ENCODE data around the gene PTGR3.
"Not testable (repeated sequence)": the region's sequence is repeated elsewhere in the genome, so short reads cannot be mapped to it uniquely, and the experiment has no call there.

The PTGR3 gene

GRCh38 chr18:75201282-75202270 lies 7.4 kb downstream of the PTGR3 start:
- DNase-seq: no peak

DNA sequence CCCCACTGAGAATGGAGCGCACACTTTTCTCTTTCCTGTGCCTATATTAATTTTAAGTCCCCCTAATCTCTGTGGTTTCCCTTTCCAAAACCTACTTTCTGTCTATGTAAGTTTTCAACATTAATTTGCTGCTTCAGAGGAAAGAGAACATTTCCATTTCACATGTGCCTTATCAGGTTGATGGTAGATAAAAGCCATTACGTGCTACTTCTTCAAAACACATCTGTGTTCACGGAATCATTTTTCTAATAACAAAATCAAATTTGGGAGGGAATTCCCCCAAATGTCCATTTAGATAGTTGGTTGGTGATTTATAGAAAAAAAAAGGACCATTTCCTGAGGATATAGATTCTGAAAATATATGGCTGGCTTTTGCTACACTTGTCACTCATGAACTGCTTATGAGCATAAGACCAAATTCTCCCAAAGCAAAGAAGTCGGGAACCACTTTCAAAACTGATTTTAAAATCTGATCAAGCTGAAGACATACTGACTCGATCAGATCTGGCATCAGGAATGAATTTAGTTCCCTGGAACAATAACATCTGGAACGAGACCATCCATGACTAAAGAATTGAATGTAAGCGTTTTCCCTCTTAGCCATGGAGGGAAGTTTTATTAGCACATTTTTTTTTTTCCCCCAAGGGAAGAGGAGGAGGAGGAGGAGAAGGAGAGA lies 8.2 kb downstream of the PTGR3 start:
- DNase-seq: no peak

- no peak for DNase-seq
Observed at GRCh38 chr18:75200071-75200470, 8.9 kb downstream of the PTGR3 start.

- DNase-seq: no peak
Observed at GRCh38 chr18:75199327-75199726, 9.6 kb downstream of the PTGR3 start.

DNA sequence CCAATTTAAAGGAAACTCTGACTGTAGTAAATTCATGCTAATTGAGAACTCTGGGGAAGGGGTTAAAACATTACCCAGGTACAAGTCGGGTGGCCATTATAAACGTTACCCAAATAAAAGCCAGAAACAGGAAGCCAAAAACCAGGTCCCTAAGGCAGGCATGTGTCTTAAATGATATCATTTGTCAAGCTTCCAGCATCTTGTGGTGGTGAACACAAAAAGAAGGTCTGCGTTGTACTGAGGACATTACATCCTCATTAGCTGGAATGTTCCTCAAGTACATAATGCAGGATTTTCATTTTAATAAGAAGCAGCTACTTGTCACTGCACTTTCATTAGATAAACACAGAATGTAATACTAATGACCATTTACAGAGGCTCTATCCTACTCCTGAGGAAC lies 10.9 kb downstream of the PTGR3 start:
- DNase-seq: no peak

GRCh38 chr18:75192899-75193298 lies 16.0 kb downstream of the PTGR3 start:
- DNase-seq: no peak

GRCh38 chr18:75189696-75190095 lies 19.2 kb downstream of the PTGR3 start:
- DNase-seq: no peak

DNA sequence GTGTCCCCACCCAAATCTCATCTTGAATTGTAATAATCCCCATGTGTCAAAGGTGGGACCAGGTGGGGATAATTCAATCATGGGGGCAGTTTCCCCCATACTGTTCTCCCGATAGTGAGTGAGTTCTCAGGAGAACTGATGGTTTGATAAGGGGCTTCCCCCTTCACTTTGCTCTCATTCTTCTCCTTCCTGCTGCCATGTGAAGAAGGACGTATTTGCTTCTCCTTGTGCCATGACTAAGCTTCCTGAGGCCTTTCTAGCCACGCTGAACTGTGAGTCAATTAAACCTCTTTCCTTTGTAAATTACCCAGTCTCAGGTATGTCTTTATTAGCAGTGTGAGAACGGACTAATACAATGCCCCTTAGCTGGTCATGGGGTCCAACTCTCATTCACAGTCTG lies 21.2 kb downstream of the PTGR3 start:
- not testable (repeated sequence) for DNase-seq

DNA sequence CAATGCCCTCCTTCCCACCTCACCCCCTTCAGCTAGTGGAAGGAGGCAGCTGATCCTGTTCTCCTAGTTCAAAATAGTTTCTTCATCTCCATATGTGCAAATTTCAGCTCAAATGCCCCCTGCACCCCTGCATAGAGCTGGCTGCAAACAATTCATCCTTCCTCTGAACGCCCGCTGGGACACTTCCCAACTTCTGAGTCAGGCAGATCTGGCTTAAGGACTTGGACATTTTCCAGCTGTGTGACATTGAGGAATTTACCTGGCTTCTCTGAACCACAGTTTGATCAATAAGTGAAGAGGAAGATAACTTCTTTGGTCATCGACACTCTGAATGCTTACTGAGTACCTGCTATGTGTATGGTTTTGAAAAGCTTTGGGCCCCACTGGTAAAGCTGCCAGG lies 23.5 kb downstream of the PTGR3 start:
- DNase-seq: no peak

- no peak for DNase-seq
Observed at GRCh38 chr18:75183973-75184493, 24.9 kb downstream of the PTGR3 start.

DNA sequence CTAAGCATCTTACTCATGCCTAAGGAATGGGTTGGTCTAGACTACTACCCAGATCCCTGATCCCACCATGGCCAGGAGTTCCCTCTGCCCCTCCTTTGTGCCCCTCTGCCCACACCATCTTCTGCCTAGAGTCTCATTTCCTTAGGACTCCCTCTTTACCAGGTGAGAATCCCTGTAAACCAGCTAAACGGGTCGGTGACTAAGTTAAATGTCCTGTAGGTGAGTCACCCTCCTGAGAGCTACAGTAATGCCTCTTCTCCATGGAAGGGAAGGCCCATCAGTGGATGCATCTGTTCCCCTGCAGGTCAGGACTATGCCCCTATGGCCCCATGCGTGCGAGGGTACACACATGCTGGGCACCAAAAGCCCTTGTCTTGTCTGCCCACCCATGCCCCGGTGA lies 25.4 kb downstream of the PTGR3 start:
- no peak for DNase-seq

DNA sequence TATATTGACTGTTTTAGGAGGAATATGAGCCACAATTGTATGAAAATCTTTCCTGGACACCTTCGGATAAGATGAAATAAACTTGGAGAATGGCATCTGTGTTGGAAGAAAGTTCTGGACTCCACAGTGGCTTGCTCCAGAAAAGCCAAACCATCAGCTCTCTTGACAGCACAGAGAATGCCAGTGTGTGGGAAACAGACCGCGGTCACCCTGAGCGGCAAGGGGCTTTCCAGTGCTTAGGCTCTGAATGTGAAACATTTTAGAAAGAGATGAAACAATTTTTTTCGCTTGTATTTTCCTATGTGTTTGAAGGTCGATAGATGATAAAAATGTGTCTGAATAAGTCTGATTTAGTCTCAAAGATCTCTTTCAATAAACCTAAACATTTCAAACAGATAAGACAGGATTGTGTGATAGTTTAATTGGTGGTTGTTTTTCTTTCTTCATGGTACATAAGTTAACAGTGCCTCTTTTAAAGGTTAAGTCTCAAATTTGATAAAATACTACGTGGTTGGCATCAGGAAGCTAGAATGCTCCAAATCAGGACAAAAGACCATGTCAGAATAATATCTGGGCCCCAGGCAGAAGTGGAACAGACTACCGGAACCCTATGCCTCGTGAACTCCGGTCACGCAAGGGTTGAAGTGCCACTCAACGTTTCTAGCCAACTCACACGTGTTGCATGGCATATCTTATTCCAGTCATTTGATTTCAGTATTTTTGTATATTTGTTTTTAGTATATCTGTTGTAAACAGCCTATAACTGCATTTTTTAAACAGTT lies 28.9 kb downstream of the PTGR3 start:
- DNase-seq: no peak

GRCh38 chr18:75178376-75178775 lies 30.6 kb downstream of the PTGR3 start:
- no peak for DNase-seq

- no peak for DNase-seq
Observed at GRCh38 chr18:75176849-75177248, 32.1 kb downstream of the PTGR3 start.

DNA sequence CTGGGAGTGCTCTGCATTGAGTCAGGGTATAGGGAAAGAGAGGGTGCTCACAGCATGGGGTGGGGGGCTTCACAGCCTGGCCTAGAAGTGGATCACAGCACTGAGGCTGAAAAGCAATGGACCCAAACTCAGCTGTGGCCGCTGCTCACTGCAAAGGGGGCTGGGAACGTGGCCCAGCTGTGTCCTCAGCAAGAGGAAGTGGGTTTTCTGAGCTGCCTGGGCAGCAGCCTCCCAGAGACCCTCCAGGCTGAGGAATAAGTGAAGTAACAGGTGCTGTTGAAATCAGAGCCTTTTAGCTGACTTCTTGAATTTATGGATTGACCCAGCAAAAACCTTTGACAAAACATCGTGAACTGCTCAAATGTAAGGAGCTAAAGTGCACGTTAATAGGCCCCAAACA lies 35.2 kb downstream of the PTGR3 start:
- no peak for DNase-seq

DNA sequence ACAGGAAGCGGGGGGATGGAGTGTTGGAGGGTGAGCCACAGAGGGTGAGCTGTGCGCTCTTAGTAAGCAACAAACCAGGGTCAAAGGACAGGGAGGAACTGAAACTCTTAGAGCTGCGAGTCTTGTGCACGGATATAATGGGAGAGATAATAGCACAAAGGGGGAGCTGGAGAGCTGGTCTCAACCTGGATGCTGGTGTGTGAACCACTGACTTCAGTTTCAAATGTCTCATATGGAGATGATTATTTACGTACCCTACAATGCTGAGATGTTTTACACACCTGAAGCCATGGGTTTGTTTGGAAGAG lies 35.9 kb downstream of the PTGR3 start:
- no peak for DNase-seq

DNA sequence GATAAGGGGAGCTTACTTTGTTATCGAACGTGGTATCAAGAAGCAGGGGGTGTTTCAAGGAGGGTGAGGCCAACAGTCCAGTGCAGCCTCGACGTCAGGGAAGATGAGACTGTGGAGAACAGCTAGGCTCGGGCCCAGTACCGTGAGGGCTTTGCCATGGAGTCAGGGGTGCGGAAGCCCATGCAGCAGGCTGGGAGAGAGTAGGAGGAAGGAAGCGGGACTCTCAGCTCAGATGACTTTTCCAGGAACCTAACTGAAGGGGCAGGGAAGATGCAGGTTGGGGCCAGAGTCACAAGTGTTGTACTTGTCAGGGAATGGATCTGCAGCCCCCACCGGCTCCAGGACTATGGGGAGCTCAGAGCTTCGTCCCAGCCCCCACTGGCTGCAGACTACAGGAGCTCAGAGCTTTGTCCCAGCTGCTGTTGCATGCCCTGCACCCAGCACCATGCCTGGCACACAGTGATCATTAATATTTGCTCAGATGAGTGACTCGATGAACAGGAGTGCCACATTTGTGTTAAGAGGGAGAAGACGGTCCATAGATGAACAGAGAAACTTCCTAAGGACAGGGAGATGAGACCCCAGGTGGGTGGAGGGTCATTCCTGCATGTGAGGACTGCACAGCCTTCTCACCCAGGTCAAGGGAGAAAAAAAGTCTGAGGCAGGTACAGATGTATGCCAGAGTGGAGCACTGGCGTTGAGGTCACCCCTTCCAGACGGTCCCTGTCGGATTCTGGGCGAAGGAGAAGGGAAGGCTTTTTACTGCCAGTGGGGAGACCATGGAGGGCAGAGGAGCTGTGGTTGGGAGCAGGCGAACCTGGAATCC lies 36.4 kb downstream of the PTGR3 start:
- DNase-seq: no peak

DNA sequence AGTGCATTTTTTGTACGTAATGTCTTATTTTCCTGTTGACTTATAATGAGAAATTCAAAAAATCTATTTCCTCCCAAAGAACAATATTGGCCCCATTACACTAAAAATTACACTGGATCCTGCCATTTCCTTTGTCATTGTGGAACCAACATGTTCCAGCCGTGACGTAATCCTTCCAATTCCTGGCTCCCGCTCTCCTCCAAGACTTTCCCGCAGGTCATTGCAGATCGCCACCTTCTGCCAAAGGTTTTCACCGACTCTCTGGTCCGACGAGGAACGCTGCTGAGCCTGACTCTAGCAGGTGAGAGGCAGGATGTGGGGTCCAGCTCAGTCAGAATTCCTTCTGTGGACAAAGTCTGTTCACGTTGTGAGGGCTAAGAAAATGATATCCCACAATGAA lies 38.0 kb downstream of the PTGR3 start:
- no peak for DNase-seq

- no peak for DNase-seq
Observed at GRCh38 chr18:75170022-75170789, 38.7 kb downstream of the PTGR3 start.

GRCh38 chr18:75169411-75169810 lies 39.5 kb downstream of the PTGR3 start:
- no peak for DNase-seq

GRCh38 chr18:75168619-75169018 lies 40.3 kb downstream of the PTGR3 start:
- DNase-seq: no peak

Data from GOT3 (cell line).